Glomerular endothelial cell (primary cell): Measurements from ENCODE around the gene CACNA1F. TPM values are rescaled to one million over a fixed set of nuclear protein-coding genes. Genes with fewer than 3 reads are reported as not detected.

Source experiments
- DNase-seq: peaks from one replicate; pipeline ENCODE4 v3.0.0-alpha.2; 2011; ENCODE audit warnings: low read depth, low spot score; ENCODE audit errors: extremely low read depth
- total RNA-seq: library from RNA; depleted of rRNA; stranded (reverse); fragments of >200 nt; gene quantifications from 2 replicates; pipeline ENCODE4 v1.2.3, GENCODE V29; 2015

Gene CACNA1F
- total RNA-seq, 1 donor from 2014 or later: under 0.01 TPM

GRCh38 chrX:49231333-49232000 is 1.7 kb downstream of the CACNA1F start:
- DNase-seq: no peak

GRCh38 chrX:49230500-49231232 is 2.5 kb downstream of the CACNA1F start:
- no peak for DNase-seq

- DNase-seq: no peak
Observed at GRCh38 chrX:49228185-49228584, 5.0 kb downstream of the CACNA1F start.

GRCh38 chrX:49227726-49228125 is 5.4 kb downstream of the CACNA1F start:
- no peak for DNase-seq

- DNase-seq: no peak
Observed at GRCh38 chrX:49226946-49227345, 6.2 kb downstream of the CACNA1F start.

GRCh38 chrX:49225858-49226257 is 7.3 kb downstream of the CACNA1F start:
- DNase-seq: no peak

- no peak for DNase-seq
Observed at GRCh38 chrX:49221868-49222267, 11.3 kb downstream of the CACNA1F start.

- no peak for DNase-seq
Observed at GRCh38 chrX:49220100-49220499, 13.0 kb downstream of the CACNA1F start.

GRCh38 chrX:49214996-49215526 is 18.1 kb downstream of the CACNA1F start:
- no peak for DNase-seq

GRCh38 chrX:49214416-49214815 is 18.7 kb downstream of the CACNA1F start:
- DNase-seq: no peak

- DNase-seq: no peak
Observed at GRCh38 chrX:49212861-49213260, 20.3 kb downstream of the CACNA1F start.

GRCh38 chrX:49212209-49212608 is 20.9 kb downstream of the CACNA1F start:
- DNase-seq: no peak

GRCh38 chrX:49211074-49211473 is 22.1 kb downstream of the CACNA1F start:
- no peak for DNase-seq

- DNase-seq: no peak
Observed at GRCh38 chrX:49210406-49210805, 22.7 kb downstream of the CACNA1F start.

GRCh38 chrX:49209434-49210251 is 23.5 kb downstream of the CACNA1F start:
- no peak for DNase-seq

GRCh38 chrX:49208399-49208798 is 24.7 kb downstream of the CACNA1F start:
- DNase-seq: no peak

GRCh38 chrX:49206543-49206942 is 26.6 kb downstream of the CACNA1F start:
- DNase-seq: no peak

- DNase-seq: no peak
Observed at GRCh38 chrX:49205443-49205842, 27.7 kb downstream of the CACNA1F start.

GRCh38 chrX:49204709-49205108 is 28.4 kb downstream of the CACNA1F start:
- DNase-seq: no peak

- DNase-seq: no peak
Observed at GRCh38 chrX:49204017-49204416, 29.1 kb downstream of the CACNA1F start.

- no peak for DNase-seq
Observed at GRCh38 chrX:49203536-49203935, 29.6 kb downstream of the CACNA1F start.
